GM21737 (cell line): ENCODE measurements around the gene MRPL37.
"Not testable (repeated sequence)": the region's sequence is repeated elsewhere in the genome, so short reads cannot be mapped to it uniquely, and the experiment has no call there.

Experiments used
- ATAC-seq: cut with Tn5 transposase; IDR thresholded peaks from one replicate; pipeline ENCODE4 v1.9.1; 2021; ENCODE audit warnings: mild to moderate bottlenecking, moderate library complexity; ENCODE audit not compliant: unreplicated experiment

The MRPL37 gene

GRCh38 chr1:54199765-54200518, at the start of gene MRPL37, which contains the start of gene CYB5RL:
MRPL37 (plus strand) TSS chr1:54200167; CDS start chr1:54200244, 77 bp downstream.
CYB5RL (minus strand) TSS chr1:54200030; CDS start chr1:54195616, 4,414 bp downstream.
- ATAC-seq = peak; percentile 91

GRCh38 chr1:54151013-54151412, 49.0 kb upstream of the MRPL37 start:
- no peak for ATAC-seq

- ATAC-seq = no peak
Measured at GRCh38 chr1:54152696-54153095, 47.3 kb upstream of the MRPL37 start, which contains the start of gene CDCP2. CDCP2 (minus strand) TSS chr1:54153000; CDS start chr1:54152922, 78 bp downstream.

- ATAC-seq = no peak
Measured at GRCh38 chr1:54153535-54154439, 46.2 kb upstream of the MRPL37 start.

- ATAC-seq = no peak
Measured at GRCh38 chr1:54156201-54156600, 43.8 kb upstream of the MRPL37 start.

- no peak for ATAC-seq
Measured at GRCh38 chr1:54156986-54157385, 43.0 kb upstream of the MRPL37 start.

GRCh38 chr1:54157401-54157800, 42.6 kb upstream of the MRPL37 start:
- no peak for ATAC-seq

- ATAC-seq = no peak
Measured at GRCh38 chr1:54158071-54158470, 41.9 kb upstream of the MRPL37 start.

- no peak for ATAC-seq
Measured at GRCh38 chr1:54159733-54160316, 40.1 kb upstream of the MRPL37 start.

- no peak for ATAC-seq
Measured at GRCh38 chr1:54160351-54160750, 39.6 kb upstream of the MRPL37 start.

GRCh38 chr1:54161495-54162168, 38.3 kb upstream of the MRPL37 start:
- ATAC-seq = no peak

- ATAC-seq = no peak
Measured at GRCh38 chr1:54163051-54163450, 36.9 kb upstream of the MRPL37 start.

GRCh38 chr1:54163573-54163972, 36.4 kb upstream of the MRPL37 start:
- ATAC-seq = no peak

- ATAC-seq = no peak
Measured at GRCh38 chr1:54165146-54165545, 34.8 kb upstream of the MRPL37 start.

- ATAC-seq = not testable (repeated sequence)
Measured at GRCh38 chr1:54166357-54166756, 33.6 kb upstream of the MRPL37 start.

GRCh38 chr1:54167422-54168139, 32.4 kb upstream of the MRPL37 start:
- no peak for ATAC-seq

GRCh38 chr1:54168206-54168965, 31.6 kb upstream of the MRPL37 start:
- ATAC-seq = no peak

GRCh38 chr1:54169068-54169467, 30.9 kb upstream of the MRPL37 start:
- no peak for ATAC-seq

GRCh38 chr1:54171016-54171415, 29.0 kb upstream of the MRPL37 start:
- ATAC-seq = no peak
